GM21381 (cell line): ENCODE measurements around the gene BRAF.
A peak's percentile ranks its signal among the peaks of the same experiment; 100 is the strongest.
"Not testable (repeated sequence)": the region's sequence is repeated elsewhere in the genome, so short reads cannot be mapped to it uniquely, and the experiment has no call there.

Experiments
- ATAC-seq: cut with Tn5 transposase; IDR thresholded peaks from one replicate; pipeline ENCODE4 v1.9.1; 2021; ENCODE audit warnings: mild to moderate bottlenecking, moderate library complexity; ENCODE audit not compliant: unreplicated experiment

BRAF gene

GRCh38 chr7:140924821-140925421 lies at the start of gene BRAF:
Gene BRAF (minus strand): TSS chr7:140924929. CDS start chr7:140924703, 226 bp downstream.
- ATAC-seq: peak; percentile 47

DNA sequence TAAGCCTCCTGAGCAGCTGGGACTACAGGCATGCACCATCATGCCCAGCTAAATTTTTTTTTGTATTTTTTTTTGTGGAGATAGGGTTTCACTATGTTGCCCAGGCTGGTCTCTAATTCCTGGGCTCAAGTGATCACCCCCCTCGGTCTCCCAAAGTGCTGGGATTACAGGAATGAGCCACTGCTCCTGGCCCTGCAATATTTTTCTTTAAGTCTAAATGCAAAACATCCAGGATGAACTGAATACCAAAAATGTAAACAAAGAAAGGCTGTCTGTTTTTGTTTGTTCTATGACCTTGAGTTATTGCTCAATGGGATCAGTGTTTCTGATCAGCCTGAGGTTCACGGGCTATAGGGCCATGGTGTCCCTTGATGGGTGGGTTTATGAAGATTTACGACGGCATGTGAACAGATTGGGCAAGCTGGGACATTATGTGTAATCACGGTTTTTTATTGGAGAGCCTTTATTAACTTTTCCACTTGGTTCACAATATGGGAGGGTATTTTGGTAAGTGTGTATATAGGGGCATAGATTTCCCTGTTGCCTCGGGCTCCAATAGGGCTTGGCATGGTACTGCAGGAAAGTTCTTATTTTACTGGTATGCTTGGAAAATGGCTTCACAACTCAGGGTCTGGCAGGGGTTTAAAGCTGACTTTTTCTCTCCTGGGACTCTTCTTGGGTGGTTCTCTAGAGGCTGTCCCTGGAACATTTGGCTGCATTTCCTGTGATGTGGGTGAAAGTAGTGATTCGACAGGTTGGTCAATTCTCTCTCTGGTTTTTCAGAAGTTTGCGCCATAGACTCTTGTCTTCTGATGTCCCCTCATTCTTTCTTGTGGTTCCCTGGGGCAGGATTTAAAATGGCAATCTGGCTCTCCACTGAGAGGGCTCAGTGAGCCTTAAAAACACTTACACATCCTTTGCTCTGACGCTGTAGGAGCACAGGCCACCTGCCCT lies 48.4 kb upstream of the BRAF start:
- ATAC-seq: no peak

GRCh38 chr7:140972344-140972743 lies 47.6 kb upstream of the BRAF start:
- no peak for ATAC-seq

- ATAC-seq: no peak
Observed at GRCh38 chr7:140967438-140967837, 42.7 kb upstream of the BRAF start.

DNA sequence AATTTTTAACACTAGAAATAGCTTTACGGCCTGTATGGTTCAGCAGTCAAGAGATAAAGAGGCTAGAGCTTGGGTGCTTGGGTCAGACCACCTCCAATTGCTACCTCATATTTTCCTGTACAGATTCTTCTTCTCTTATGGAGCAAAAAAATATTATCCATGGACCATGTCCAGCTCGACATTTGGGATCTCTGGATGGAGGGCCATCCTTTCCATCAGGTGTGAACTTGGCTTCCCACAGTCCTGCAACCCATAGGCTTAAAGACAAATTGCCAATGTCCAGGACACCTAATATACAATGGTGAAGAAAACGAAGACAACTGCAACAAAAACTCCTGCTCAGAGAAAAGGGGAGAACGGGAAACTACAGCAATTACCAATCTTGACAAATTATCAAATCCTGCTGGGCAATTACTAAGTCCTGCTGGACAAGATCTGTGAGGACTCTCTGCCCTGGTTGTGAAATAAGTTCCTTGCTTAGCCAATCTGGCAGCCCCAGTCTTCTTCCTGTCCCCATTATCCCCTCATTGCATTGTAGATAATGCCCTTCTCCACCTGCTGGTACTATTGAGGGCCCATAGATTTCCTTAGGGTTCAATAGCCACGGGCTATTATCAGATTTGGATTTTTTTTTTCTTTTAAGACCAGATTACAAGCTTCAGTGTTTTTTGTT lies 42.0 kb upstream of the BRAF start:
- ATAC-seq: no peak

- no peak for ATAC-seq
Observed at GRCh38 chr7:140961117-140961516, 36.4 kb upstream of the BRAF start.

- not testable (repeated sequence) for ATAC-seq
Observed at GRCh38 chr7:140956997-140957396, 32.3 kb upstream of the BRAF start.

- ATAC-seq: no peak
Observed at GRCh38 chr7:140945940-140946339, 21.2 kb upstream of the BRAF start.

DNA sequence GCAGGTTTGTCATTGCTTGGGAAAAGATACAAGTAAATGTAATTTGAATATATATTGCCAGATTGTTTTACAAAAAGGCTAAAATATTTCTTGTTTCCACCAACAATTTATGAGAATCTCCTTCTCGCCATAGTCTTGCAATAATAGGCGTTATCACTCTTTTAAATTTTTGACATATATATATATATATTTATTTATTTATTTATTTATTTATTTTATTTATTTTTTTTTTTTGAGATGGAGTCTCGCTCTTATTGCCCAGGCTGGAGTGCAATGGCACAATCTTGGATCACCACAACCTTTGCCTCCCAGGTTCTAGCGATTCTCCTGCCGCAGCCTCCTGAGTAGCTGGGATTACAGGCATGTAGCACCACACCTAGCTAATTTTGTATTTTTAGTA lies 17.5 kb upstream of the BRAF start:
- not testable (repeated sequence) for ATAC-seq

DNA sequence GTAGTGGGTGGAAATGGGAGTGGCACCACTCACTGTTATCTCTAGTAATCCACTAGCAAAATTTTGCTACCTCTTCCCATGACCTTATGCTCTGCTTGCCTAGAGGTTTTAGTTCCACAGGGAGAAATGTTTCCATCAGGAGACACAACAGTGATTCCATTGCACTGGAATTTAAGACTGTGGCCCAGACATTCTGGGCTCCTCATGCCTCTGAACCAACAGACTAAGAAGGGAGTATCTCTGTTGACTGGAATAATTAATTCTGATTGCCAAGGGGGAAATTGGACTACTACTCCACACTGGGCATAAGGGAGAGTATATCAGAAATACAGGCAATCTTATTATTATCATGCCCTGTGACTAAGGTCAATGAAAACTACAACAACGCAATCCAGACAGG lies 16.2 kb upstream of the BRAF start:
- ATAC-seq: no peak

DNA sequence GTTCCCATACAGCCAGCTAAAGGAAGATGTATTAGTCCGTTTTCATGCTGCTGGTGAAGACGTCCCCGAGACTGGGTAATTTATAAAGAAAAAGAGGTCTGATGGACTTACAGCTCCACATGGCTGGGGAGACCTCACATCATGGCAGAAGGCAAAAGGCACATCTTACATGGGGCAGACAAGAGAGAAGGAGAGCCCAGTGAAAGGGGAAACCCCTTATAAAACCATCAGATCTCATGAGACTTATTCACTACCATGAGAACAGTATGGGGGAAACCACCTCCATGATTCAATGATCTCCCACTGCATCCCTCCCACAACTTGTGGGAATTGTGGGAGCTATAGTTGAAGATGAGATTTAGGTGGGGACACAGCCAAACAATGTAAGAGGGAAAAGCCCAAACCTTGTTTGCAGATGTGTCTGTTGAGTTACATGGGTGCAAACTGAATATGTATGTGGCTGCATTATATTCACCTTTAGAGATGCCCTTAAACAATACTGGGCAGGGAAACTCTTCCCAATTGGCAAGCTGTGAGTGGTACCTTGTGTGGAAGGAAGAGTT lies 13.1 kb upstream of the BRAF start:
- no peak for ATAC-seq

DNA sequence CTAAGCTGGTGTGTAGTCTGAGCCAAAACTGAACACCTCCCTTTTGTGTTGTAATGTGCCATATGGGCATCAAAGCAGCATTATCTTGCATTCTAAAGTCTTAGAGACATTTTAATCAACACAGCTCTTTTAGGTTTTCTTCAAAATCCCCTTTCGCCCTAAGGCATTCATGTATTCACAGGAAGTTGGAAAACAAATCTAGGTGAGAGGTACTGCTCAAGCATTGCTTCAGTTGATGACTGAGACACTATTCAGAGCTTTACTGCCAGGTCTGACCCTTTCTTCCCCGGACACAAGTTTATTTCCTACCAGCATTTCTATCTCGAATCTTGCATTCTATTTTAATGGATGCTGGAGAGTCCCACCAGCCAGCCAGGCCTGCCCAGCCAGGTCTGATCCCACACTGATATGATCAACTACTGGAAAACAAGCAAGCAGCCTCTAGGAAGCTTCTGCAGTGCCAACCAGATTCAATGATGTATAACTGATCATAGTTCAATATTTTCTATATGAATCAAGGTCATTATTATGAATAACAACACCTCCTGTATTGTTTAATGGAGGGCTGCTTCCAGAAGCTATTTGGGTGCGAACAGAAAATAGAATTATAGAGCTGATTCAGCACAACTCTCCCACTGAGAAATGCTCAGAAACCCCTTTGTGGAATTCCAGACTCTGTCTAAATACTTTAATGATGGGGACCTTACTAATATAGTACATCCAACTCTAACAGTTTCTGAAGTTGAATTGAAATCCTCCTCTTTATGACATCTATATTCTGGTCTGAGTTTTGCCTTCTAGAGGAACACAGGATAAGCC lies 4.0 kb upstream of the BRAF start:
- no peak for ATAC-seq

- ATAC-seq: not testable (repeated sequence)
Observed at GRCh38 chr7:140927945-140928344, 3.2 kb upstream of the BRAF start.

DNA sequence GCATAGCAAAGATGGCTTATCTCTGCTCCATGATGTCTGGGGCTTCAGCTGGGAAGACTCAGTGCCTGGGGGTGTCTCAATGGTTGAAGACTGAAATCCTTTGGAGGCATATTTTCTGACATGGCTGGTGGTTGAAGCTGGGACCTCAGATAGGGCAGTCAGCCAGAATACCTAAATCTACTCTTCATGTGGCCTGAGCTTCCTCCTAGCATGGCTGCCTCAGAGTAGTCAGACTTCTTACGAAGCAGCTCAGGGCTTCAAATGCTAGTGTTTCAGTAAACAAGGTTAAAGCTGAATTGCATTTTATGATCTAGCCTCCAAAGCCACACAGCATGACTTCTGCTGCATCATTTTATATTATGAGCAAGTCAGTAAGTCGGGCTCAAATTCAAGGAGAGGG lies 2.6 kb upstream of the BRAF start:
- ATAC-seq: no peak

DNA sequence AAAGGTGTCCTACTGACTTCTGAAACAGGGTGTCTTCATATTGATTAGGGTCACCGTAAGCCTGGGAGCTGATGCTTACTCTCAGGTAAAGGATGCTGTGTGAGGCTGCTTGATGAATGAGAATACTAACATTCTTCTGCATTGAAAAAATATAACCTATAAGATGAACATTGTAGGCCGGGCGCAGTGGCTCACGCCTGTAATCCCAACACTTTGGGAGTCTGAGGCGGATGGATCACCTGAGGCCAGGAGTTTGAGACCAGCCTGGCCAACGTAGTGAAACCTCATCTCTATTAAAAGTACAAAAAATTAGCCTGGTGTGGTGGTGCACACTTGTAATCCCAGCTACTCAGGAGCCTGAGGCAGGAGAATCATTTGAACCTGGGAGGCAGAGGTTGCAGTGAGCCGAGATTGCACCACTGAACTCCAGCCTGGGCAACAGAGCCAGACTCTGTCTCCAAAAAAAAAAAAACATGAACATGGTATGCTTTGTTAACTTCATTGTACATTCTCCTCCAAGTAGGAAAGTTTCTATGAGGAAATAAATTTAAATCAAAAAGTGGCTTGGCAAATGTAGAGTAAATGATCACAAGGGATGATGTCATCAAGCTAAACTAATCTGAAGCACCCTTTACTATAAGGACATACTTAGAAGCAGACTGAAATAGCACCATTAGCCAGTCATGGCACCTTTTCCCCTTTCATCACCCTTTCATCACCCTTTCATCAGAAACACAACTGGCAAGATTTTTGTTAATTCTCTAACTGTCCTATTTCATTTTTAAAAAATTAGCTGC lies 1.5 kb upstream of the BRAF start:
- ATAC-seq: no peak

- peak; percentile 82 for ATAC-seq
Observed at GRCh38 chr7:140924019-140924820, 509 bp downstream of the BRAF start.

- ATAC-seq: no peak
Observed at GRCh38 chr7:140923358-140924006, 1.2 kb downstream of the BRAF start.

- ATAC-seq: no peak
Observed at GRCh38 chr7:140922741-140923345, 1.9 kb downstream of the BRAF start.
